ENCODE results near the gene SYT1. TPM values are rescaled to one million over a fixed set of nuclear protein-coding genes. Genes with fewer than 3 reads are reported as not detected.

Gene SYT1
- total RNA-seq, 1 donor from 2014 or later = 35.5 TPM

DNA sequence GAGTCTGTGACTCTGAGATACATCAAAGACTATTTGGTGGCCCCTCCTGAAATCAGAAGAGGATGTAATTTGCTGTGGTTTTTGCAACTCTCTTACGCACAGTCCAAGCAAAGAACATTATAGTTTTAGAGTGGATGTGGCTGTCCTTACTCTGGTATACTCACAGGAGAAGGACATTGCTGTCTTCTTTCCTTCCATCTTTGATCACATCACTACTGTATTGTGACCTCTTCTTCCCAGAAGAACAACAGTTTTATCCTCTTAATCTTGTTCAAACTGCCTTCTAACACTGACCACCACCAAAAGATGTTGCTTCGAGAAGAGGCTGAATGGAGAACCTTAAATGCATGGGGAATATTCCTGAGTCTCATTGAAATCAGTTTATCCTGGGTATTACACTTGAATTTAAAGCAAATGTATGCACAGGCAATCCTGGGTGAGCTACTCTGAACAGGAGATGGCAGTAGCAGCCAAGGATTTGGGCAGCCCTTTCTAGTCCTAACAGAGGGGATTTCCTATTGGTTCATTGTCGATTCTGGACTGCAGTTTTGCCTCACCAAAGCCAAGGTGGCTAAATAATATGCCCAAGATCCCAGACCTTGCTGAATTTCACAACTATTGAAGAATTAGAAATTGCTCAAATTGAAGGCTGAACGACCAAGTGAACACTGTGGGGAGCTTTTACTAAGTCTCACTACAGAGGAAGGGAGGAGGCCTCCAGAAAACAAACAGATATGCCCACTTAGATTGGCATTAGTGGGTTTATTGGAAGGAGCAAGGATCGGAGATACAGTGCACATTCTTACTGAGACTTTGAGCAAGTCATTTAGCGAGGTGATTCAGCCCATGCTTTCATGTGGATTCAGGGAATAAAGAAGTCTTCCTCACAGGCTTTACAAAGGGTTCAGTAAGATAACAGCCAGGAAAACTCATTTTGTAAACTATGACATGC, 543.4 kb downstream of the SYT1 start:
- H3K4me3 Mint-ChIP-seq = peak overlapping the region; percentile 26
- no peak for DNase-seq (ENCODE audit: extremely low spot score, unreplicated experiment)
- H3K36me3 Mint-ChIP-seq = no peaks in the 10 kb centered on the region
- H3K9me3 Mint-ChIP-seq = peaks cover under 1% of the 10 kb centered on the region
- TF ChIP-seq, protein P1, sequence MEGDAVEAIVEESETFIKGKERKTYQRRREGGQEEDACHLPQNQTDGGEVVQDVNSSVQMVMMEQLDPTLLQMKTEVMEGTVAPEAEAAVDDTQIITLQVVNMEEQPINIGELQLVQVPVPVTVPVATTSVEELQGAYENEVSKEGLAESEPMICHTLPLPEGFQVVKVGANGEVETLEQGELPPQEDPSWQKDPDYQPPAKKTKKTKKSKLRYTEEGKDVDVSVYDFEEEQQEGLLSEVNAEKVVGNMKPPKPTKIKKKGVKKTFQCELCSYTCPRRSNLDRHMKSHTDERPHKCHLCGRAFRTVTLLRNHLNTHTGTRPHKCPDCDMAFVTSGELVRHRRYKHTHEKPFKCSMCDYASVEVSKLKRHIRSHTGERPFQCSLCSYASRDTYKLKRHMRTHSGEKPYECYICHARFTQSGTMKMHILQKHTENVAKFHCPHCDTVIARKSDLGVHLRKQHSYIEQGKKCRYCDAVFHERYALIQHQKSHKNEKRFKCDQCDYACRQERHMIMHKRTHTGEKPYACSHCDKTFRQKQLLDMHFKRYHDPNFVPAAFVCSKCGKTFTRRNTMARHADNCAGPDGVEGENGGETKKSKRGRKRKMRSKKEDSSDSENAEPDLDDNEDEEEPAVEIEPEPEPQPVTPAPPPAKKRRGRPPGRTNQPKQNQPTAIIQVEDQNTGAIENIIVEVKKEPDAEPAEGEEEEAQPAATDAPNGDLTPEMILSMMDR (conservative IDR thresholded peaks at IDR 0.05) = peak; percentile 73
- no peaks in the 10 kb centered on the region for H3K27me3 Mint-ChIP-seq
- H3K4me1 Mint-ChIP-seq (ENCODE audit: unreplicated experiment) = peaks cover 28% of the 10 kb centered on the region
- peak overlapping the region; percentile 90 for H3K27ac Mint-ChIP-seq

DNA sequence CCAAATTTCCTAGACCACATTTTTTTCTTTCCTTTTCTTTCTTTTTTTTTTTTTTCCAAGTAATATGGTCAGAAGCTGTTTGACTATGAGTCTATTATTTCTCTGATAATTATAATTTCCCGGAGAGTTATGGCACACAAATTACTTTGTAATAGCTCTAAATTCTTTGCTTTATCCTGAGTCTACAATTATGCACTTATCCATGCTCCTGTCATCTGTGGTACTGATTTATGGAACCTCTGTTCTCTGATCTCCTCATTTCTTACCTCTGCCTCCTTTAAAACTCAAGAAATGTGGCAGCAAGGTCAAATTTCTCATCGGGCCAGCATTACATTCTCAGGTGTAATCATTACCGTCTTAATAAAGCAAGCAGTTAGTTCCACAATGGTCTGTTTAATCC, 544.1 kb downstream of the SYT1 start:
- no peaks in the 10 kb centered on the region for H3K27me3 Mint-ChIP-seq
- peak overlapping the region; percentile 90 for H3K27ac Mint-ChIP-seq
- H3K4me3 Mint-ChIP-seq = no peak overlapping the region
- no peaks in the 10 kb centered on the region for H3K36me3 Mint-ChIP-seq
- H3K4me1 Mint-ChIP-seq (ENCODE audit: unreplicated experiment) = peaks cover 31% of the 10 kb centered on the region
- H3K9me3 Mint-ChIP-seq = peaks cover 5% of the 10 kb centered on the region
- no peak for DNase-seq (ENCODE audit: extremely low spot score, unreplicated experiment)
- TF ChIP-seq, protein P1 (conservative IDR thresholded peaks at IDR 0.05) = no peak

DNA sequence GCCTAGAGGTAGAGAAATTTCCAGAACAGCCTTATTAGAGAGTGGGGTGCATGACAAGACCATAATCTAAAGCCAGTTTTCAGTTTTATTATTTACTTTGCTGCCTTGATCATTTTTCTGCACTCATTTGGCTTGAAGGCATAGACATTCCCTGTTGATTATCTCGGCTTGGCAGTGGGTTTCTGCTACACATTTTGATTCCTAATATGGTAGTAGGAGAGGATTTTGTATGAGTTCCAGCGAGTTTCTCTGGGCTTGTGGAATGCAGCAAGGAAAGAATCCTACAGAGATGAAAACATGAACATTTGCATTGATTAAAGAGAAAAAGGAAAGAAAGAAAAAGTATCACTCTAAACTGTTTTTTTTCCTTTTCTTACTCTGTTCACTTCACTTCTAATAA, 545.0 kb downstream of the SYT1 start:
- Mint-ChIP-seq H3K4me3 (peak overlapping the region; percentile 24), H3K36me3 (no peaks in the 10 kb centered on the region), H3K27ac (peak overlapping the region; percentile 96), H3K4me1 (ENCODE audit: unreplicated experiment) (peaks cover 33% of the 10 kb centered on the region), H3K27me3 (no peaks in the 10 kb centered on the region), H3K9me3 (peaks cover 5% of the 10 kb centered on the region)
- DNase-seq (ENCODE audit: extremely low spot score, unreplicated experiment) = no peak
- TF ChIP-seq, protein P1 (conservative IDR thresholded peaks at IDR 0.05) = no peak

DNA sequence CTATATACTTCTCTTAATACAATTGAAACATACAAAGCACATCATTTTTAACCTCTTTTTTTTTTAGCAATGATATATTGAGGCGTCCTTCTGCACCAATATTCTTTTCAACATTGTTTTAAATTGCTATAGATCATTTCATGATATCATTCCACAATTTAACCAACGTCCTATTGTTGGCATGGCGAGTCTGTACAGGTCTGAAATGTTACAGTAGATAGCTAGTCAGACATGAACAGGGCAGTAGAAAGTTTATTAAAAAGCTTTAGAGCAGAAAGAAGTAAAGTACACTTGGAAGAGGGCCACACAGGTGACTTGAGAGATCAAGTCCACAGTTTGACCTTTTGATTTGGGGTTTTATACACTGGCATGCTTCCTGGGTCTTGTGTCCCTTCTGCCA, 547.2 kb downstream of the SYT1 start:
- TF ChIP-seq, protein P1 (conservative IDR thresholded peaks at IDR 0.05) = no peak
- H3K27me3 Mint-ChIP-seq = no peaks in the 10 kb centered on the region
- no peak overlapping the region for H3K4me3 Mint-ChIP-seq
- H3K9me3 Mint-ChIP-seq = peaks cover 10% of the 10 kb centered on the region
- peaks cover 39% of the 10 kb centered on the region for H3K4me1 Mint-ChIP-seq (ENCODE audit: unreplicated experiment)
- no peaks in the 10 kb centered on the region for H3K36me3 Mint-ChIP-seq
- DNase-seq (ENCODE audit: extremely low spot score, unreplicated experiment) = no peak
- peak overlapping the region; percentile 63 for H3K27ac Mint-ChIP-seq

DNA sequence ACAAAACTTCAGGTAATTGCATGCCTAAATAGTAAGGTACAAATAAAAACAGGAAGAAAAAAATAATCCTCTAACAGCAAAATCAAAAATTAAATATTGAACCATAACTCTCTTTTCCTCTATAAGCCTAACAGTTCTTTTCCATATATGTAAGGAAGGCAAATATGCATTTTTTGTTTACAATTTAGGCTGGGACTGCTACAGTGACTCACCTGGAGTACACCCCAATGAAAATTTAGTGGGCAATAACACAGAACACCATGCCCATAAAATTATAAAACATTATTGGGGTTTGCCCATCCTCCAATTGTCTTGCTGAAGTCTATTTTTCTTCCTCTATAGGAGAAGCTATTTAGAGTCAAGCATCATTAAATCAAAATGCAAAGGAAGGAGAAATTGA, 549.2 kb downstream of the SYT1 start:
- peaks cover 10% of the 10 kb centered on the region for H3K9me3 Mint-ChIP-seq
- no peak for DNase-seq (ENCODE audit: extremely low spot score, unreplicated experiment)
- H3K4me1 Mint-ChIP-seq (ENCODE audit: unreplicated experiment) = peaks cover 35% of the 10 kb centered on the region
- peaks cover 4% of the 10 kb centered on the region for H3K36me3 Mint-ChIP-seq
- TF ChIP-seq, protein P1 (conservative IDR thresholded peaks at IDR 0.05) = no peak
- no peaks in the 10 kb centered on the region for H3K27me3 Mint-ChIP-seq
- H3K27ac Mint-ChIP-seq = peak overlapping the region; percentile 95
- H3K4me3 Mint-ChIP-seq = no peak overlapping the region

Measured in type B pancreatic cell (in vitro differentiated cells).